HG03521 (cell line): ENCODE data around the gene KIR2DL3.

Source experiments
- ATAC-seq: cut with Tn5 transposase; IDR thresholded peaks from one replicate; pipeline ENCODE4 v1.9.1; 2021; ENCODE audit warnings: mild to moderate bottlenecking, moderate library complexity; ENCODE audit not compliant: unreplicated experiment

Gene KIR2DL3

DNA sequence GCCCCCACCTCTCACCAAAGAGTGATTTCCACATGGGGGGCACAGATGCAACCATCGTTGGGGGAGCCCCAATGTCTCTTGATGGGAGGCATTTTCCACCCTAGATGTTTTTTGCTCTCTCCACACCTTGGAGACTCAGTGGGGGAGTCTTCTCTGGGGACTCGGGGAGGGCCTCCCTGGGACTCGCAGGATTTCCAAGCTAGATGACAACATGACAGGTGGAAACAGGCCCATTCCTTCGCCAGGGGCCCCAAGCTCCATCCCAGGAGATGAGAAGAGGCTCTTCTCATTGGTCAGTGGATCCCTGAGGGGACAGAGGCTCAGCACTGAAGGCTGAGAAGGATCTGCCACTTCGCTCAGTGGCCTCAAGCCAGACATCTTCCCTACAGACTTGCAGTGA lies 52.4 kb downstream of the KIR2DL3 start:
- no peak for ATAC-seq

DNA sequence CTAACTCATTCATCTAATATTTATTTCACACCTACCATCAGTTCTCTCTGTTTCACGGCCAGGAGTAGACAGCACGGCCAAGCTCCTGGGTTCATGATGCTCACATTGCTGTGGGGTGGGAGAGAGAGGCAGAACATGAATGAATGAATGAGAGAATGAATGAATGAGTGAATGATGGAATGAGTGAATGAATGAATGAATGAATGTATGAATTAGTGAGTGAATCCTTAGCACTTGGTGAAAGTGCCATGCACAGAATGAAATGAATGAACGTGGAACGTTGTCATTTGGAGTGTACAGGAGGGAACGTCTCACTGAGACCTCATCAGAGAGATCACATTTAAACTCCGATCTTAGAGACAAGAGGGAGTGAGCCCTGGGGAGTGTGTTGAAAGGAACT lies 53.2 kb downstream of the KIR2DL3 start:
- no peak for ATAC-seq

- no peak for ATAC-seq
Observed at GRCh38 chr19:54792814-54793213, 54.5 kb downstream of the KIR2DL3 start.

DNA sequence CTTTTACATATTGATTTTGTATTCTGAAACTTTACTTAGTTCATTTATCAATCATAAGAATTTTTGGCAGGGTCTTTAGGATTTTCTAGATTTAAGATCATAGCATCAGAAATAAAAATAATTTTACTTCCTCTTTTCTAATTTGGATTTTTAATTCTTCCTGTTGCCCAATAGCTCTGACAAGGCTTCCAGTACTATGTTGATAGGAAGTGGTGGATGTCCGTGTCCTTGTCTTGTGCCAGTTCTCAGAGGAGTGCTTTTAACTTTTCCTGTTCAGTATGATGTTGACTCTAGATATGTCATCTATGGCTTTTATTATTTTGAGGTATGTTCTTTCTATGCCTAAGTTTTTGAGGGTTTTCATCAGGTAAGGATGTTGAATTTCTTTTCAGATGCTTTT lies 57.4 kb downstream of the KIR2DL3 start:
- no peak for ATAC-seq
